ENCODE results near the gene C3.
"Not testable (repeated sequence)": the region's sequence is repeated elsewhere in the genome, so short reads cannot be mapped to it uniquely, and the experiment has no call there.

C3 gene

DNA sequence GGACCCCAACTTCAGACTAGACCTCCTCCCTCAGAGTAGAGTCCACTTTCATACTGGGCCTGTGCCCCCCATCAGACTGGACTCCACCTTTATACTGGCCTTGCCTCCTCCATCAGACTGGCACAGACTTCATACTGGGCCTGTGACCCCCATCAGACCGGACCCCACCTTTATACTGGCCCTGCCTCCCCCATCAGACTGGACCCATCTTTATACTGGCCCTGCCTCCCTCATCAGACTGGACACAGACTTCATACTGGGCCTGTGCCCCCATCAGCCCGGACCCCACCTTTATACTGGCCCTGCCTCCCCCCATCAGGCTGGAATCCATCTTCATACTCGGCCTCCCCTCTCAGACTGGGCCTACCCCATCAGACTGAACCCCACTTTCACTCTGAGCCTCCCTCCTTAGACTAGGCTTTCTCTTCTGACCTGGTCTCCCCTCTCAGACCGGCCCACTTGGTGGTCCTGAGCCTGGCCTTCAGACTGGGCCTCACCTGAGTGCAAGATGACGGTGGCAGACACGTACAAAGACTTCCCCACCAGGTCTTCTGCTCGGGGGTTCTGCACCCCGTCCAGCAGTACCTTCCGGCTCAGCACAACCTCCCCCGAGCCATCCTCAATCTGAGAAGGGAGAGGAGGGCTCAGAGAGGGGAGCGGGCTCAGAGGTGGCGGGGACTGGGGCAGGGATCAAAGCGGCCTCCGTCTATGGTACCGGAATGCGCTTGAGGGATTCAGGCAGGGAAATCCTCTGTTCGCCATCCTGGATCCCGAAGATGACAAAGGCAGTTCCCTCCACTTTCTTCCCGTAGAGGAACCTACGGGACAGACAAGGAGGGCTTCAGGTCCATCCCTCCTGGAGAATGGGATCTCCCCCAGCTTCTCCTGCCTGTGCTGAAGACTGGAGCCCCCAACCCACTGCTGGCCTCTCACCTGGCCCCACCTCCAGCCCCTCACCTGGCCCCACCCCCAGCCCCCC lies 7.5 kb downstream of the C3 start:
- DNase-seq (ENCODE audit: low read depth) = no peak

DNA sequence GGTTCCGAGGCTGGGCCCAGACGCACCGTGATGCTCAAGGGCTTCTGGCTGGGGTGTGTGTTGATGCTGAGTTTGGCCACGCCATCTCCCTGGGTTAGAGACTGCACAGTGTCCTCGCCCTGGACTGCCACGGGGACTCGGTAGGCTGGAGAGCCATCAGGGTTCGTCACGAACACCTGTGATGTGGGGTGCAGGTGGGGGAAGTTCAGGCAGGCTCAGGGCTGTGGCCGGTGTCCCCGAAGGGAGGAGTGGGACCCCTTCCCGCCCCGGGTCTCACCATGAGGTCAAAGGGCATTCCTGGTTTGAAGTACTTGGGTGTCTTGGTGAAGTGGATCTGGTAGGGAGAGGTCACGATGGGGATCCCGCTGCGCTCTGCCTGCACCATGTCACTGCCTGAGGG lies 8.2 kb downstream of the C3 start:
- DNase-seq (ENCODE audit: low read depth) = no peak

DNA sequence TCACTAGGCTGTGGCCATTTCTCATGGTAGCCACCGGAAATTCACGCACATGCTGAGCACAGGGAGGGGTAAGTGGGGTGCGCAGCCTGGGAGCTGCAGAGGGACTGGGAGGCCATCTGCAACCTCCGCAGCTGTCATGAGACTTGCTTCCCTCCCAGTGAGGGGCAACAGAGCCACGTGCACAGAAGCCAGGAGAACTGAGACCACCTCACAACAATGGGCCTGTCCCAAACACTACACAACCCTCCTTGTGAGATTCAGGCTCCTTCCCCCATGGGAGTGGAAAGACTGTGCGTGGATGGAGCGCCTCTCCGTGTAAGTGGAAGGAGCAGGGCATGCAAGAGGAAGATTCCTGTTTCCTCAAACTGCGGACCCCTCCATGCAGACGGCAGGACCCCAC lies 8.8 kb downstream of the C3 start:
- DNase-seq (ENCODE audit: low read depth) = no peak

GRCh38 chr19:6711078-6711361 lies 9.4 kb downstream of the C3 start:
- no peak for DNase-seq (ENCODE audit: low read depth)

DNA sequence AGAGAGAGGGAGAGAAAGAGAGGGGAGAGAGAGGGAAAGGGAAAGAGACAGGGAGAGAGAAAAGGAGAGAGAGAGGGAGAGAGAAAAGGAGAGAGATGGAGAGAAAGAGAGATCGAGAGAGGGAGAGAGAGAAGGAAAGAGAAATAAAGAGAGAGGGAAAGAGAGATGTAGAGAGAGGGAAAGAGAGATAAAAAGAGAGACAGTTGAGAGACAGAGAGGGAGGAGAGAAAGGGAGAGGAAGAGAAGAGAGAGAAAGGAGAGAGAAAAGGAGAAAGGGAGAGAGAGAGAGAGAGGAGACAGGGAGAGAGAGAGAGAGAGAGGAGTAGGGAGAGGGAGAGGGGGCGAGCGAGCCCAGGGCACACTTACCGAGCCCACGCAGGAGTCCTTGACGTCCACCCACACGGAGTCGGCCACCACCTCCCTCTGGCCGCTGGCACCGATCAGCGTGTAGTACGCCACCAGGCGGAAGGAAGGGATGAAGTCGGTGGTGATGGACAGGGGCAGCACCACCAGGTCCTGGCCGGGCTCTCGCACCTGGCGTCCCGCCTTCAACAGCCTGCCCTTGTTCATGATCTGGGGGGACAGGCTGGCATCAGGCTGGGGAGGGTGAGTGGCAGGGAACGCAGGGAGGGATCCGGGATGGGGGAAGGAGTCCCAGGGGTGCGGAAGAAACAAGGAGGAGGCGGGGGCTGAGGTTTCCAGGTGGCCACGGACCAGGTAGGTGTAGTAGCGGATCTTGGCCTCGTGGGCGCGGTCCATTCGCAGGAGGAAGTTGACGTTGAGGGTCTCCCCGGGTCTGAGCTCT lies 10.0 kb downstream of the C3 start:
- no peak for DNase-seq (ENCODE audit: low read depth)

DNA sequence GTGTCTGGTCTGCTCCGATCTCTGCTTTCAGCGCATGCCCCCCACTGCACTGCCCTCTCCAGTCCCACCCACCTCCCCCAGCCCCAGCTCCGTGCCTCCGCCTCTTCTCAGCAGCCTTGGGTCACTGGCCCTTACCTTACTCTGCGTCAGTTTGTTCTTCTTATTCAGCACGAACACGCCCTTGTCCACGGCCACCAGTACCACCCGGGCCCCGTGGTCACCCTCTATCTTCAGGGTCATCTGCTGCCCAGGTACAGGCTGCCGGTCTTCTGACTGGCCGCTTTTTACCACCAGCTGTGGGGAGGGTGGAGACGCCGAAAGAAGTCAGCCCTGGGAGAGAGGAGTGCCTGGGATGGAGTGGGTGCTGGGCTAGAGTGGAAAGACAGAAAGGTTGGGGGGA lies 10.9 kb downstream of the C3 start:
- DNase-seq (ENCODE audit: low read depth) = no peak

DNA sequence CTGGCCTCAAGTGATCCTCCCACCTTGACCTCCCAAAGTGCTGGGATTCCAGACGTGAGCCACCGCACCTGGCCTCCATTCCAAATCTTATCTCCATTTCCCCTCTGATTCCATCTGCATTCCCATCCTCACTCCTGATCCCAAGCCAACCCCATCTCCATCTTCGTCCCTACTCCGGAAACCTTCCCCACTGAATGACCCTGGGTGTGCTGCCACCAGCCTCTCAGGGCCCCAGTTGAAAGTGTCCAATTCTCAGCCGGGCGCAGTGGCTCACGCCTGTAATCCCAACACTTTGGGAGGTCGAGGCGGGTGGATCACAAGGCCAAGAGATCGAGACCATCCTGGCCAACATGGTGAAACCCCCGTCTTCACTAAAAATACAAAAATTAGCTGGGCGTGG lies 11.5 kb downstream of the C3 start:
- DNase-seq (ENCODE audit: low read depth) = not testable (repeated sequence)

DNA sequence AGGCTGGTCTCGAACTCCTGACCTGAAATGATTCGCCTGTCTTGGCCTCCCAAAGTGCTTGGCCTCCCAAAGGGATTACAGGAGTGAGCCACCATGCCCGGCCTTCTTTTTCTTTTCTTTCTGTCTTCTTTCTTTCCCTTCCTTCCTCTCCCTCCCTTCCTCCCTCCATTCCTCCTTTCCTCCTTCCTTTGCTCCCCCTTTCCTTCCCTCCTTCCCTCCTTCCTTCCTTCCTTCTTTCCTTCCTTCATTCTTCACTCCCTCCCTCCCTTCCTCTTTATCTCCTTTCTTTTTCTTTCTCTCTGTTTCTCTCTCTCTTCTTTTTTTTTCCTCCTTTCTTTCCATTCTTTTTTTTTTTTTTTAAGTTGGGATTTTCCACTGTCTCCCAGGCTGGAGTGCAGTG lies 12.1 kb downstream of the C3 start:
- DNase-seq (ENCODE audit: low read depth) = no peak

GRCh38 chr19:6707658-6708018 lies 12.8 kb downstream of the C3 start:
- DNase-seq (ENCODE audit: low read depth) = no peak

GRCh38 chr19:6707011-6707657 lies 13.3 kb downstream of the C3 start:
- no peak for DNase-seq (ENCODE audit: low read depth)

DNA sequence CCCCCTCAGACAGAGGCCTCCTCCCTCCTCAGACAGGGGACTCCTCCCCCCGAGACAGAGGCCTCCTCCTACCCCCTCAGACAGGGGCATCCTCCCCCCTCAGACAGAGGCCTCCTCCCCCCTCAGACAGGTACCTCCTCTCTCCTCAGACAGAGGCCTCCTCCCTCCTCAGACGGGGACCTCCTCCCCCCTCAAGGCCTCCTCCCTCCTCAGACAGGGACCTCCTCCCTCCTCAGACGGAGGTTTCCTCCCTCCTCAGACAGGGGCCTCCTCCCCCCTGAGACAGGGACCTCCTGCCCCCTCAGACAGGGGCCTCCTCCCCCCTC lies 13.9 kb downstream of the C3 start:
- DNase-seq (ENCODE audit: low read depth) = no peak

GRCh38 chr19:6705931-6706632 lies 14.4 kb downstream of the C3 start:
- DNase-seq (ENCODE audit: low read depth) = no peak

GRCh38 chr19:6700586-6701316 lies 19.7 kb downstream of the C3 start:
- no peak for DNase-seq (ENCODE audit: low read depth)

- no peak for DNase-seq (ENCODE audit: low read depth)
Observed at GRCh38 chr19:6699935-6700334, 20.5 kb downstream of the C3 start.

- no peak for DNase-seq (ENCODE audit: low read depth)
Observed at GRCh38 chr19:6697291-6697690, 23.2 kb downstream of the C3 start.

DNA sequence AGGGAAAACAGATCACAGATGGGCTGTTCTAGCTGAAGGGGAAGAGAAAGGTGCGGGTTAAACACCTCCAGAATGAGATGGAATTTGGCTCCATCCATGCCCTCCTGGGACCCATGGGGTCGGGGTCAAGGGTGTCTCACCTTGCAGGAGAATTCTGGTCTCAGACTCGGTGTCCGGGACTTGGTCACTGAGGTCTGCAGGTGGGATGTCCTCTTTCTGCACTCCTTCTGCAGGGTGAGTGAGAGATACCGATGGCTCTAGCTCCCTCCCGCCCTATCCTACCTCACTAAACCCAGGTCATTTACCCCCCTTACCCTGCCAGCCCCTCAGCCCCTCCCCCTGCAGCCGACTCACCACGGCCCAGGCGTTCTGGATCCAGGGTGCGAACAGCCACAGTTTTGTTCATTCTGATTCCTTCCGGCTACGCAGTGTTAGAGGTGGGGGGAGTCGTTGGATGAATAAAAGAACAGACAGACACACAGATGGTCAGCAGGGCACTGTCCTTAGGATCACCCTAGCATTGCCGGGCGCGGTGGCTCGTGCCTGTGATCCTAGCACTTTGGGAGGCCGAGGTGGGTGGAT lies 24.1 kb downstream of the C3 start:
- no peak for DNase-seq (ENCODE audit: low read depth)

- DNase-seq (ENCODE audit: low read depth) = no peak
Observed at GRCh38 chr19:6694147-6694815, 26.2 kb downstream of the C3 start.

DNA sequence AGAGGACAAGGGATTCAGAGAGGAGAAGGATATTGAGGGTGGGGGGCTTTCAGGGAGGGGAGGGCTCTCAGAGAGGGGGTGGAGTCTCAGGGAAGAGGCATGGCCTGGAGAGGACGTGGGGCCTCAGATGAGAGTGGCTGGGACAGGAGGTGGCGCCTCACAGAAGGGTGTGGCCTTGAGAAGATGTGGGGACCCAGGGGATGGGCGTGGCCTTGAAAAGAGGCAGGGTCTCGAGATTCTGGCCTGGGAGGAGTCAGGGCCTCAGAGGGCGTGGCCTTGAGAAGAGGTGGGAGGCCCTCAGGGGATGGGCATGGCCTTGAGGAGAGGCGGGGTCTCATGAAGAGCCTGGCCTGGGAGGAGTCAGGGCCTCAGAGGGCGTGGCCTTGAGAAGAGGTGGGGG lies 26.8 kb downstream of the C3 start:
- DNase-seq (ENCODE audit: low read depth) = no peak

GRCh38 chr19:6693056-6693471 lies 27.4 kb downstream of the C3 start:
- DNase-seq (ENCODE audit: low read depth) = no peak

DNA sequence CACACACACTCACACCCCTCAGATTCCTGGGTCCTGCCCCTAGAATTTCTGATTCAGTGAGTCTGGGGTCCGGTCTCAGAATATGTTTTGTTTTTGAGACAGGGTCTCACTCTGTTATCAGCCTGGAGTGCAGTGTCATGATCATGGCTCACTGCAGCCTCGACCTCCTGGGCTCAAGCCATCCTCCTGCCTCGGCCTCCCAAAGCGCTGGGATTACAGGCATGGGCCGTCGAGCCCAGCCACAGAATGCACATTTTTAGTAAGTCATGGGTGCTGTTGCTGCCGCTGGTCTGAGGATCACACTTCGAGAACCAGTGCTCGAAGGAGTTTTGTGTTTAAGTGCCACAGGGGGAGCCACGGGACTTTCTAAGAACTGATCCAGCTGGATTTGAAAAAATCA lies 28.4 kb downstream of the C3 start:
- no peak for DNase-seq (ENCODE audit: low read depth)

DNA sequence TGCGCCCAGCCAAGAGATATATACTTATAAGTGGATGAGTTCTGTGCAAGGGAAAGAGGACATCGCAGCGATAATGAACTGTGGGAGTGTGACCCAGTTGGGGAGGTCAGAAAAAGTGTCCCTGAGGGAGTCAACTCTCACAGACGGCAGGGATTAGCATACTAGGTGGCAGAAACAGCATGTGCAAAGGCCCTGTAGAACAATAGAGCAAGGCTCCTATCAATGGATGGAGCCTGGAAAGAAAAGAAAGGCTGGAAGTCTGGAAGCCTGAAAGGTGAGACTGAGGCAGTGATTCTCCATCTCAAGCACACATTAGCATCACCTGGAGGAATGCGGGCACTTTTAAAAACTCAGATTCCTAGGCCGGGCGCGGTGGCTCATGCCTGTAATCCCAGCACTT lies 29.1 kb downstream of the C3 start:
- DNase-seq (ENCODE audit: low read depth) = no peak
